H1 (cell line): ENCODE data around the gene SPATA21. TPM values are rescaled to one million over a fixed set of nuclear protein-coding genes. Genes with fewer than 3 reads are reported as not detected.

Source experiments
- CTCF ChIA-PET: fragments of 300-600 bp; sonication (Branson Sonifier 250); formaldehyde crosslinking; loops from one replicate; lab custom pipeline; 2021; ENCODE audit not compliant: partially characterized antibody; lab: Charles Lee
- POLR2A ChIA-PET: fragments of 300-600 bp; sonication (Branson Sonifier 250); formaldehyde crosslinking; loops from one replicate; lab custom pipeline; 2021; ENCODE audit warnings: inconsistent platforms; ENCODE audit not compliant: partially characterized antibody; lab: Charles Lee
- DNase-seq, 2 experiments: peaks; one replicate each; pipeline versions ENCODE4 v3.0.0 to v3.0.0-alpha.2; 2010 to 2022; ENCODE audit warnings: low spot score in 2 of 2, low read depth in 1 of 2, mixed read lengths in 1 of 2
- FAIRE-seq: peaks from 2 replicates; lab custom pipeline; 2011; peaks lifted over from hg19 to GRCh38; lab: Jason Lieb, UNC
- H2AFZ ChIP-seq: 2 replicates; pipeline ENCODE4 v1.8.1; 2012; ENCODE audit warnings: low read length, inconsistent platforms
- H2AK5ac ChIP-seq: 2 replicates; pipeline ENCODE4 v1.6.1; 2013; ENCODE audit warnings: low read depth, low read length
- H2BK120ac ChIP-seq: replicated peaks from 2 replicates; pipeline ENCODE3; 2013; ENCODE audit warnings: low read depth, low read length, inconsistent platforms
- H2BK12ac ChIP-seq: 2 replicates; pipeline ENCODE4 v1.6.1; 2013; ENCODE audit warnings: low read depth, low read length
- H2BK15ac ChIP-seq: 2 replicates; pipeline ENCODE4 v1.6.1; 2013; ENCODE audit warnings: low read length
- H2BK20ac ChIP-seq: 2 replicates; pipeline ENCODE4 v1.6.1; 2013; ENCODE audit warnings: low read length
- H2BK5ac ChIP-seq: 2 replicates; pipeline ENCODE4 v1.6.1; 2013; ENCODE audit warnings: low read depth, low read length
- H3K14ac ChIP-seq: 2 replicates; pipeline ENCODE4 v1.6.1; 2013; ENCODE audit warnings: inconsistent platforms; ENCODE audit not compliant: insufficient read length
- H3K18ac ChIP-seq: 2 replicates; pipeline ENCODE4 v1.6.1; 2013; ENCODE audit warnings: low read length; ENCODE audit errors: extremely low read depth
- H3K23ac ChIP-seq: 2 replicates; pipeline ENCODE4 v1.6.1; 2013; ENCODE audit warnings: inconsistent platforms; ENCODE audit not compliant: insufficient read length
- H3K23me2 ChIP-seq: 2 replicates; pipeline ENCODE4 v1.6.1; 2013; ENCODE audit warnings: low read depth, low read length
- H3K27ac ChIP-seq: 2 replicates; pipeline ENCODE4 v1.6.1; 2011; ENCODE audit warnings: low read depth, low read length, inconsistent platforms
- H3K27me3 ChIP-seq, 4 experiments: replicated peaks in 1 of 4; 1 replicate in 1 of 4; 2 replicates in 3 of 4; pipeline versions ENCODE4 v1.6.1 to v1.8.1; 2011 to 2013; ENCODE audit warnings: low read length in 3 of 4, mild to moderate bottlenecking in 3 of 4, inconsistent platforms in 2 of 4, mixed read lengths in 2 of 4, moderate library complexity in 1 of 4; ENCODE audit not compliant: control insufficient read depth in 3 of 4, insufficient read depth in 3 of 4; ENCODE audit errors: extremely low read depth in 1 of 4
- H3K36me3 ChIP-seq, 4 experiments: 2 replicates each; pipeline versions ENCODE4 v1.6.1 to v1.8.1; 2011 to 2013; ENCODE audit warnings: mild to moderate bottlenecking in 4 of 4, low read length in 3 of 4, moderate library complexity in 2 of 4, control low read depth in 1 of 4, inconsistent platforms in 1 of 4; ENCODE audit not compliant: insufficient read depth in 4 of 4, control insufficient read depth in 2 of 4
- H3K4ac ChIP-seq: replicated peaks from 2 replicates; pipeline ENCODE3; 2013; ENCODE audit warnings: low read length, low read depth, mixed read lengths, inconsistent platforms; ENCODE audit not compliant: insufficient read length
- H3K4me1 ChIP-seq, 4 experiments: replicated peaks in 1 of 4; 1 replicate in 1 of 4; 2 replicates in 3 of 4; pipeline versions ENCODE4 v1.6.1 to v1.8.1; 2011 to 2013; ENCODE audit warnings: low read length in 3 of 4, inconsistent platforms in 2 of 4, mixed read lengths in 1 of 4; ENCODE audit not compliant: insufficient read depth in 4 of 4, control insufficient read depth in 3 of 4
- H3K4me2 ChIP-seq, 2 experiments: 2 replicates each; pipeline versions ENCODE4 v1.6.1 to v1.8.1; 2011 to 2013; ENCODE audit warnings: low read depth in 2 of 2, low read length in 2 of 2, control low read depth in 1 of 2, inconsistent platforms in 1 of 2, mild to moderate bottlenecking in 1 of 2; ENCODE audit not compliant: insufficient read depth in 1 of 2
- H3K4me3 ChIP-seq, 4 experiments: fragments of 200-600, 300-600 bp in 1 of 4; sonication (generic), shearing (Covaris generic), sonication (Bioruptor Twin) in 1 of 4; 2 replicates each; pipeline versions ENCODE4 v1.5.1 to v1.8.1; 2011 to 2016; ENCODE audit warnings: low read length in 4 of 4, low read depth in 3 of 4, control low read depth in 2 of 4, inconsistent platforms in 2 of 4, mild to moderate bottlenecking in 2 of 4, mixed read lengths in 1 of 4, moderate library complexity in 1 of 4; ENCODE audit not compliant: insufficient read depth in 2 of 4; ENCODE audit errors: extremely low read depth in 1 of 4
- H3K56ac ChIP-seq: replicated peaks from 2 replicates; pipeline ENCODE3; 2013; ENCODE audit warnings: low read depth, mild to moderate bottlenecking, mixed read lengths, low read length, inconsistent platforms; ENCODE audit not compliant: insufficient read length
- H3K79me1 ChIP-seq: 2 replicates; pipeline ENCODE4 v1.6.1; 2013; ENCODE audit warnings: low read depth, low read length, control low read depth
- H3K79me2 ChIP-seq, 2 experiments: 2 replicates each; pipeline versions ENCODE4 v1.6.1 to v1.8.1; 2012 to 2013; ENCODE audit warnings: low read length in 2 of 2, mild to moderate bottlenecking in 2 of 2, inconsistent platforms in 1 of 2; ENCODE audit not compliant: insufficient read depth in 2 of 2, control insufficient read depth in 1 of 2
- H3K9ac ChIP-seq, 4 experiments: replicated peaks in 1 of 4; 1 replicate in 1 of 4; 2 replicates in 3 of 4; pipeline versions ENCODE4 v1.6.1 to v1.8.1; 2011 to 2013; ENCODE audit warnings: low read depth in 3 of 4, low read length in 3 of 4, control low read depth in 2 of 4, mild to moderate bottlenecking in 2 of 4, moderate library complexity in 2 of 4, inconsistent platforms in 1 of 4; ENCODE audit errors: extremely low read depth in 1 of 4
- H3K9me3 ChIP-seq, 2 experiments: 2 replicates each; pipeline versions ENCODE4 v1.6.1 to v1.8.1; 2012 to 2013; ENCODE audit warnings: mild to moderate bottlenecking in 2 of 2, moderate library complexity in 2 of 2, control low read depth in 1 of 2, inconsistent platforms in 1 of 2, low read depth in 1 of 2, low read length in 1 of 2, mixed read lengths in 1 of 2; ENCODE audit not compliant: insufficient read depth in 2 of 2
- H4K20me1 ChIP-seq, 2 experiments: replicated peaks in 1 of 2; 2 replicates each; pipeline versions ENCODE3 to v1.8.1; 2011 to 2013; ENCODE audit warnings: inconsistent platforms in 2 of 2, low read length in 2 of 2, mild to moderate bottlenecking in 1 of 2; ENCODE audit not compliant: insufficient read depth in 2 of 2, control insufficient read depth in 1 of 2
- H4K5ac ChIP-seq: 2 replicates; pipeline ENCODE4 v1.6.1; 2013; ENCODE audit warnings: low read length, low read depth, mixed read lengths, inconsistent platforms; ENCODE audit not compliant: insufficient read length
- H4K8ac ChIP-seq: 2 replicates; pipeline ENCODE4 v1.8.0; 2013; ENCODE audit warnings: mild to moderate bottlenecking, moderate library complexity, low read length, inconsistent platforms; ENCODE audit not compliant: insufficient read depth; ENCODE audit errors: extremely low read depth
- H4K91ac ChIP-seq: replicated peaks from 2 replicates; pipeline ENCODE3; 2013; ENCODE audit warnings: low read length, mixed read lengths, inconsistent platforms; ENCODE audit not compliant: insufficient read length
- ATF2 ChIP-seq: IDR thresholded peaks from 2 replicates; pipeline ENCODE4 v1.6.1; 2012; ENCODE audit warnings: low read length, inconsistent platforms
- BRCA1 ChIP-seq: IDR thresholded peaks from 2 replicates; pipeline ENCODE4 v1.6.1; 2012; ENCODE audit warnings: low read depth, low read length, improper control_type of control experiment
- CBX5 ChIP-seq: fragments of 300-800, 300-1000 bp; sonication (generic); IDR thresholded peaks from 2 replicates; pipeline ENCODE4 v1.7.1; 2016; ENCODE audit warnings: antibody characterized with exemption, low read length, low read depth
- EGR1 ChIP-seq: IDR thresholded peaks from 2 replicates; pipeline ENCODE4 v1.6.1; 2011; ENCODE audit warnings: low read depth, low read length, borderline replicate concordance
- KDM5A ChIP-seq: fragments of 200-600 bp; IDR thresholded peaks from 2 replicates; pipeline ENCODE4 v1.7.1; 2012; ENCODE audit warnings: mild to moderate bottlenecking, low read length, inconsistent platforms, mixed read lengths
- POU5F1 ChIP-seq: IDR thresholded peaks from 2 replicates; pipeline ENCODE4 v1.6.1; 2011; ENCODE audit warnings: low read depth, mild to moderate bottlenecking, low read length, moderate library complexity
- SIN3A ChIP-seq, 2 experiments: IDR thresholded peaks in 1 of 2; conservative IDR thresholded peaks in 1 of 2; 2 replicates each; pipeline ENCODE4 v1.6.1; 2011 to 2012; ENCODE audit warnings: low read length in 2 of 2, improper control_type of control experiment in 1 of 2, low read depth in 1 of 2, mild to moderate bottlenecking in 1 of 2
- SUZ12 ChIP-seq: fragments of 200-600 bp; sonication (generic); IDR thresholded peaks from 2 replicates; pipeline ENCODE4 v1.6.1; 2012; ENCODE audit warnings: mild to moderate bottlenecking, inconsistent platforms, low read length, moderate library complexity, mixed read lengths
- TAF1 ChIP-seq: IDR thresholded peaks from 2 replicates; pipeline ENCODE4 v1.6.1; 2011; ENCODE audit warnings: mild to moderate bottlenecking, low read depth, low read length
- USF2 ChIP-seq: IDR thresholded peaks from 2 replicates; pipeline ENCODE4 v1.6.1; 2011; ENCODE audit warnings: low read length, improper control_type of control experiment
- WGBS, 2 experiments: shearing (Covaris generic) in 1 of 2; methylation state at CpG; one replicate each; pipeline versions ENCODE4 v1.1.6 to v1.1.7; 2013 to 2015; ENCODE audit warnings: low lambda C conversion rate in 2 of 2, mixed read lengths in 2 of 2, inconsistent platforms in 1 of 2, low coverage in 1 of 2, missing lambda C conversion rate in 1 of 2; ENCODE audit not compliant: insufficient replicate concordance in 2 of 2, insufficient coverage in 1 of 2, insufficient read length in 1 of 2; ENCODE audit errors: extremely low coverage in 1 of 2, missing lambda C conversion rate in 1 of 2; 5-methylcytosine and 5-hydroxymethylcytosine counted together
- polyA plus RNA-seq, 7 experiments: library from polyadenylated mRNA; depleted of rRNA in 3 of 7; stranded (reverse) in 5 of 7; unstranded in 2 of 7; fragments of >200 nt in 5 of 7; fragments of 200-250 nt in 2 of 7; gene quantifications; 1 replicate in 5 of 7; 2 replicates in 1 of 7; 4 replicates in 1 of 7; pipeline versions ENCODE4 v1.2.1 to v1.2.3, GENCODE V29; 2011 to 2013; ENCODE audit warnings: missing spikeins in 2 of 7, mixed read lengths in 2 of 7
- total RNA-seq: library from RNA; stranded (reverse); fragmentation: NEBNext Ultra II Directional; extraction: Animal tissue kit (Norgen Biotek cat#: 25700); gene quantifications from 2 replicates; pipeline ENCODE4 v1.2.1, GENCODE V29; 2021

SPATA21 gene
- total and polyA plus RNA-seq, 2 of the 8 experiments (the other 6 are each of a cell fraction or from before 2014, with no cell fraction given) = not detected

- H4K91ac ChIP-seq = no peak overlapping the region
- H4K5ac ChIP-seq = no peak overlapping the region
- H3K79me1 ChIP-seq = no peaks in the 10 kb centered on the region
- no peak overlapping the region for H3K27ac ChIP-seq
- H3K9ac ChIP-seq = no peak overlapping the region
- ChIA-PET CTCF (interaction anchor here (1.3 to 5.1 kb wide), 3 partner anchors 16 to 165 kb away, joined by 3 to 17 read pairs (median 3); no protein-coding TSS in a partner anchor), POLR2A (interaction anchor here (0.9 to 1.2 kb wide), 2 partner anchors 10 to 16 kb away, joined by 3 read pairs; no protein-coding TSS in a partner anchor)
- H3K9me3 ChIP-seq = no peaks in the 10 kb centered on the region
- H2BK15ac ChIP-seq = no peak overlapping the region
- DNase-seq = no peak
- no peak overlapping the region for H2BK12ac ChIP-seq
- H3K4me3 ChIP-seq = no peak overlapping the region
- no peaks in the 10 kb centered on the region for H3K27me3 ChIP-seq
- no peak overlapping the region for H3K4ac ChIP-seq
- no peak overlapping the region for H2AK5ac ChIP-seq
- H3K18ac ChIP-seq = no peak overlapping the region
- peaks cover 2 to 20% (median 4%) of the 10 kb centered on the region in 4 experiments; a peak in 3 of 8 replicates for H3K36me3 ChIP-seq
- peaks cover 0 to 6% of the 10 kb centered on the region in 2 experiments for H4K20me1 ChIP-seq
- no peak overlapping the region for H3K23ac ChIP-seq
- no peak for FAIRE-seq
- WGBS, 2 experiments = 94% methylated on average over 6 of the region's 6 CpGs; no CpG with 5 or more reads in 1 of the 2 experiments
- H3K56ac ChIP-seq = no peak overlapping the region
- no peak overlapping the region for H2BK120ac ChIP-seq
- no peak overlapping the region for H2BK5ac ChIP-seq
- no peaks in the 10 kb centered on the region for H3K4me1 ChIP-seq
- no peak overlapping the region for H3K14ac ChIP-seq
- H4K8ac ChIP-seq = no peak overlapping the region
- no peaks in the 10 kb centered on the region for H3K79me2 ChIP-seq
- H2AFZ ChIP-seq = no peak overlapping the region
- no peak overlapping the region for H3K4me2 ChIP-seq
- H2BK20ac ChIP-seq = no peak overlapping the region
- peaks cover 2% of the 10 kb centered on the region; the same call in 1 of the 2 replicates for H3K23me2 ChIP-seq
- TF ChIP-seq KDM5A (no peak), USF2 (no peak), ATF2 (no peak), BRCA1 (no peak), TAF1 (no peak), SIN3A (conservative IDR thresholded peaks at IDR 0.05 in 1 of 2, IDR thresholded peaks at IDR 0.05 in 1 of 2; ENCODE audit: low read depth in 1 of 2, low read length in 2 of 2) (no peak), CBX5 (no peak), SUZ12 (no peak), POU5F1 (no peak), EGR1 (no peak)
These were observed 22.2 kb upstream of the SPATA21 start for GRCh38 chr1:16459352-16459925.
